SK-N-DZ (cell line): ENCODE data around the gene FABP1. TPM values are rescaled to one million over a fixed set of nuclear protein-coding genes. Genes with fewer than 3 reads are reported as not detected.
A peak's percentile ranks its signal among the peaks of the same experiment; 100 is the strongest.

Source experiments
- DNase-seq: peaks from one replicate; pipeline ENCODE4 v3.0.0-alpha.2; 2015; ENCODE audit warnings: low spot score
- polyA plus RNA-seq, 2 experiments: library from polyadenylated mRNA; depleted of rRNA; stranded (reverse); fragments of >200 nt; gene quantifications; 2 replicates each; pipeline ENCODE4 v1.2.3, GENCODE V29; 2014

Gene FABP1
- polyA plus RNA-seq (2014; cell fraction: cytosol; rRNA removed) = not detected in 2 replicates
- not detected in 2 replicates for polyA plus RNA-seq (2014; cell fraction: nucleus; rRNA removed)

DNA sequence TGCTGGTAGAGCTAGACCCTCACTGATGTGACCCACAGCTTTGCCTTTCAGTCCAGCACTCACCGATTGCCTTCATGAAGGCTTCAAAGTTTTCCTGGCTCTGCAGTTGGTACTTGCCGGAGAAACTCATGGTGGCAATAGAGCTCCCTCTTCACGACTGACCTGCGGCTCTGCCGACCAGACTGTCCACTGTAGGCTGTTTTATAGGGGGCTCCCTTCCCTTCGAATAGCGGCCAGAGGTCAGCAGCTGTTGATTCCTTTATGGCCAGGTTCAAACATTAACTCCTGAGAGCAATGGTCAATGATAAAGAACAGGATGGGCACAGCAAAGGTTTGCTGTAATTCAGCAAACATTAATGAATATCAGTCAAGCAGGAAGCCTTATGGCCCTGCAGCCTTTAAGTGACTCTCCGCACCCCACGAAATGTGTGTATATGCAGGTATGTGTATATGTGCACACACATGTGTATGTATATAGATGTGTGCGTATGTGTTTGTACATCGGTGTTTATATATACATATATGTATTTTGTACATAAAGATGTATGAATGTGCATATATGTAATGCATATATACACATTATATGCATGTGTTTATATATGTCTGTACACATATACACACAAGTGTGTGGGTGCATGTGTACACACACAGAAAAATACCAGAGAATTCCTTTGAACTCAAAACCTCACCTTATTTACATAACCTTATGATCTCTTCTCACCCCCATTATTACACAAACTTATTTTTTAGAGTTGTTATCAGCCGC, at the start of gene FABP1:
TSS of gene FABP1 (minus strand) at position 175 of the 766 bp plus-strand sequence. CDS start at position 130, 45 bp downstream.
- DNase-seq = no peak

DNA sequence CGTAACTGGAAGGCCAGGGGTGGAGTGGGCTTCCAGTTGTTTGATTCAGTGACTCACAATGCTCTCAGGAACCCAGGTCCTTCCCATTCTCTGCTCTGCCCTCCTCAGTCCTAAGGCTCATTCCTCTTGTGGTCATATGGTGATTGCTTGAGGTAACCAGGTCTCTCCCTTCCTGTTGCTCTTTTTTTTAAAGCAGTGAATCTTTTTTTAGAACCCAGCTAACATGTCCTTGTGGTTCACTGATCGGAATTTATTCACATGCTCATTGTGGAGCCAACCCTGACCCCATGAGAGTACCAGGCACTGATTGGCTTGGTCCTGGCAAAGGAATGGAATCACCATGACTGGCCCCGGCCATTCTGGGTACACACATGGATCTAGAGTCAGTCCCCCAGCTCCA, 49.7 kb upstream of the FABP1 start:
- DNase-seq = no peak

DNA sequence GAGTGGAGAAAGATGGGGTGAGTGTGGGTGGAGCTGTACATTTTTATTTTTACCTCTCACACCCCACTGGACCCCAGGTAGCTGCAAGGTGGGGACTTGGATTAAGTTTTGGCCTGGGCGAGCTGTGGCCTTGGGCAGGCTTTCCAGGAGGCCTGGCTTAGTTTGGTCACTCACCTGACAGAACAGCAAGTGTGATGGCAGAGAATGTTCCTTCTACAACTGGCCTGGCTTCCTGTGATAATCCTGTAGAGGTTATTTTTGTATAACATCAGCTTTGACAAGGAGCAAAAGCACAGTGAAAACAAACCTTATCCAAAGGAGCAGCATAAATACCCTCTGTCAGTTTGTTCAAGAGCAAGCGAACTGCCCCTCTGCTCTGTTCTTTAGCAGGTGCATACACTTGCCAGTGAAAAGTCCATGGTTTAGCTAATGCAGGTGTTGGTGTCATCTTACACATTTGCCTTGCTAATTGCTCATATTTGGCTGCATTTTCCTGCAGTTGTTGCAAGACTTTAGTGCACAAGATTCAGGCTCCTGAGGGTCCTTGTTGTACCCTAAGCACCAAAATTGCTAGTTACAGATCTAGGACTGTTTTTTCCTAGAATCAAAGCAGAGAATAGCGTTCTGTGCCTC, 48.6 kb upstream of the FABP1 start:
- DNase-seq = no peak

DNA sequence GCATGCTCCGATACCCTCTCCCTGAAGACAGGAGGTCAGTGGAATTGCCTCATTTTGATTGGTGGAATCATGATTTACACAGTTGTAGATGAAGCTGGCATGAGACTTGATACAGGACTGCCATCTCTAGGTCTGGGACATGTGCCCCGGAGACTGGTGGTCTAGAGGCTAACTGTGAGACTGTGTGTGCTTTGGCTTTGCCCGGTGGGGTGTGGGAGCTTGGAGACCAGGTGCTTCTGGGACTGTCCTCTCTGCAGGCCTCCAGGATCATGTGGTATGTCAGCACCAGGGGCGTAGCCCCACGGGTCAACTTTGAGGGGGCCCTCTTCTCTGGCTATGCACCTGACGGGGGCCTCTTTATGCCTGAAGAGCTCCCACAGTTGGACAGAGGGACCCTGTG, 45.0 kb upstream of the FABP1 start:
- DNase-seq = no peak

DNA sequence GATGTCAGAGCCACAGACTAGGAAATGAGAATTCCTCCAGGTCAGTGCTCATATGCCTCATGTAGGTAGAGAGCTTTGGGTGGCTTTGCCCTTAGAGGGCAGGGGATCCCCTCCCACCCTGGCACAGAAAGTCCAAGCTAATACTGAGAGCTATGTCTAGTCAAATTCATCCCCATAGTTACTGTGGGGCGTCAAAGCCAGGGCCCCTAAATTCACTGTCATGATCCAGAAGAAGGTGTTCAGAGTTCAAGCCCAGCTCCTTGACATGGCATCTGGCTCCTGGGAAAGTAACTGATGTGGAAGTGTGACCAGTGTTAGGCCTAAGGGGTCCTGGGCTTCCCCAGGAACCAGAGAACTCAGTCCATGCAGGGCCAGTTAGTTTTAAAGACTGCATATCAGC, 44.1 kb upstream of the FABP1 start:
- DNase-seq = no peak

DNA sequence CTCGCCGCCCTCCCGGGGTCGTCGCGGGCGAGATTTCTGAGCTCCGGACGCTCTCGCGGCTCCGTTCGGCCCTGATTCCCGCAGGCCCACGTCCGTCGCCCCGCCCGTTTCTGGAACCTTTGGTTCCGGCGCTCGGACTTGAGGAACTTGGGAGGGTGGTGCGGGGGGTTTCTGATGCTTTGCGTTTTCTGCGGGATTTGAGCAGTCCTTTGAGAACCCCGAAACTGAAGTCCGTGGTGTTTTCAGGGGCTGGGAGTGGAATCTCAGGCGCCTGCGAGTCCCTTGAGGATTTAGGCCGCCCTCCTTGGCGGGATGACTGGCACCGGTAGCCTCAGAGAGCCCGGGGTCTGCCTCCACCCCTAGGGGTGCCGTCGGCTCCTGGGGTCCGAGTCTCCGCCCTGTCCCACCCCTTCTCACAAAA, 42.6 kb upstream of the FABP1 start:
- DNase-seq = no peak

DNA sequence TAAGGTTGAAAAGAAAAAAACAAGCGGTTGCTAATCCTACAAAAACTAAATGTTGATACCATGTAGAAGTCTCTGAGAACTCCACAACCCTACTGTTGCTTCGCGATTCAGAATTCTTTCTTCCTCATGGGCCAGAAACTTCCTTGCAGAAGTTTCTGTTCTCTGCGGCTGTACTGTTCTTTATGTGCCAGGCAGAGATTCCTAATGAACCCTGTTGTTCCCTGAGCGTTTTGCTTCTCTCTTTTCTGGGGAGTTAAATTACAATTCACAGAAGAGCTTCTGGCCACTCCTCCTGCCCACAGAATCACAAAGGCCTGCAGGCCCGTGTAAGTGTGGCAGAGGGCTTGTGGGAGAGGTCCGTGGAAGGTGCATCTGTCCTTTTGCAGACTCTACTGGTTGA, 40.5 kb upstream of the FABP1 start:
- no peak for DNase-seq

DNA sequence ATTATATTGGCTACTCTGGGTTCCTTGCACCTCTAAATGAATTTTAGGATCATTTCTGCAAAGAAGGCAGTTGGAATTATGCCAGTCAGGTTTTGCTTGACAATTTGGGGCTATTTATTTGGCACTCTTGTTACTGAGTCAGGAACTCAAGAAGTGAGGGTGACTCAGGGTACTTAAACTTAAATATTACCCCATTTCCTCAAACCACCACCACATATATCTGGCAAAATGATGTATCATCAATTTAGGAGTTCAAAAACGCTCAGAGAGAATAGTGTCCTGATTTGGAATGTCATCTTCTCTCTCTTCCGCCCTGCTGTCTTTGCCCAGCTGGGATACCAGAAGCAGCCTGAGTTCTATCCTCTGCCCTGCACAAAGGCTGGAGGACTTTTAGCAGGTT, 39.9 kb upstream of the FABP1 start:
- DNase-seq = no peak

DNA sequence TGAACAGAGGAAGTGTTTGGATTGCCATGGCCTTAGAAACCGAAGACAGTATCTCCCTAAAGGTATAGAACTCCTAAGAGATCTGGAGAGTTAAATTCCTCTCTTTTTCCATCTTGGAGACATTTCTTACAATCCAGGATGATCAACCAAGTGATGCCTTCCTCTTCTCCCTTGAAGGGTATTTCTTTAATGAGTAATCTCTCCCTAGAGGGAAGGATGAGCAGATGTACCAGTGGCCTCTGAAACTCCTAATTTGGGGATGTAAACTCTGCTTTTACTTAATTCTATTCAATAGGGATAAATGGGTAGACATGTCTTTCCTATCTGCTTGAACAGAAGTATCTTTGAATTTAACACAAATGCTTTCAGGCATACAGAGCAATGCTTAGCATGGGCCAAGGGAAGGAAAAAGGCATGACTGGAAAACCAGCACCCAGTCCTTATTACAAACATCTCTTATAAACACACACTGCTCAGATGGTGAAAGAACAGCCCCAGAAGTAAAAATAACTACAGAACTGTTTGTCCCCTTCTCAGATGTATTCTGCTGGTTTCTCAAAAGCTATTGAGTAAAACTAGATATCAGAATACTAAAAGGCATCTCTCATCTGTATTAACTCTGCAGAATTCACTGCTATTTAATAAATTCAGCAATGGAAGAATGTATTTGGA, 37.6 kb upstream of the FABP1 start:
- DNase-seq = no peak

DNA sequence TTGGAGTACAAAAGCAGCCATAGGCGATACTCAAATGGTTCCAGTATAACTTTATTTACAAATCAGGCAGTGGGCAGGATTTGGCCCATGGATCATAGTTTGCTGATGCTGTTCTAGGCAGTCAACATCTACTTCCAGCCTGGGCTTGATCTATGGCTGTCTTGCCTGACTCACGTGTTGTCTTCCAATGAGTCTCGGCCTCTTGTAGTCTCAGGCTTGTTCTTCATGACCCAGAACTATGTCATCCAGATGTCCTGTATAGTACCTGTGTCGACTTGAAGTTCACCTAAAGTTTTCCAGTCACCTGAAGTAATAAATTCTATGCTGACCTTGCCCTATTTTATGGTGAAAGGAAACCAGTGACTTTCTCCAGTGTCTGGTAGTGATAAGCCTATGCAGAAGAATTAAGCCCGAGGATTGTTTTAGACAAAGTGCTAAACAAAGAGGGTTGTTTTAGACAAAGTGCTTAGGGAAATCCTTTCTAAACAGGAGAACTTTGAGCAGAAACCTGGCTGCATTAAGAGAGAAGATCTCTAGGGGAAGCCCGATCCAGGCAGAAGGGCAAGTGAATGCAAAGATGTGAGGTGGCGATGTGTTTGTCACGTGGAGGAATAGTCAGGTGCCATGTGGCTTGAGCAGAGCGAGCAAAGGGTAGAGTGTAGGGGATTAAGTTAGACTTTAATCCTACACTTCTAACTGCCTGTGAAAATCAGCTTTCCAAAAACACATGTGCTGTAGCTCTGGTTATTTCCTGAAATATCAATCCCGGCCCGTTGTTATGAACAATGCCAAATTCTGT, 33.8 kb upstream of the FABP1 start:
- DNase-seq = no peak

DNA sequence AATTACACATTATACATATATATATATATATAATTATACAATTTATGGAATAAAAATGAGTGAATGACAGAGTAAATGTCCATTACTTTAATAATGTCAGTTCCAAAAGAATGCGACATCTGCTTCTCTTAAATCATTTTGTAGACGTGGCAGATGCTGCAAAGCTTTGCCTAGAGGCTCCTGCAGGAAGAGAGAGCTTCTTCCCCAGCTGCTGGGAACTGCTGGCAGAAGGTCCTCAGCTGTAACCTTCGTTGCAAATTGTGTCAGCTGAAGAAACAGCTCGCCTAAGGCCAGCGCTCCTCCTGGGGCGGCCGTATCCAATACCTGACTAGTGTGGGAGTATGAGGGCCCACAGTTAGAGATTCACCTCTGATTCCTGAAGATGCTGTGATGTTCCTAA, 32.7 kb upstream of the FABP1 start:
- DNase-seq = no peak

DNA sequence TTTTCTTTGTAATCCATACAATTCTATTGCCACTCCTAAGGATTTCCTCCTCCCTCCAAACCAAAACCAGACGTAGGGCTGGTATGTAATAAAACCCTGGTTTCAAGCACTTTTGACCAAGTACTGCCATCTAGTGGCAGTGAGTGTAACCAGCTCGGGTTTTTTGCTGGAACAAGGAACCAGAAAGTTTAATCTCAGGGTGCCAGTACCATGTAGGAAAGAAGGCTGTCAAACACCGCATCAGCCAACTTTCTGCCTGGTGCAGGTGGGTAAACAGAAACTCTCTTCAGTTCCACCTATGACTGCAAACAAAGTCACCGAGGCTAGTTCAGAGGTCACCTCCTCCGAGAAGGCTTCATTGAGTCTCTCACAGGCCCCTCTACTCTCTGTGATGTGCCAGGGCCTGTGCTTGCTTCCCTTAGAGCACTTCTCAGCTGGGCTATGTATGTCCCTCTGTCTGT, 32.1 kb upstream of the FABP1 start:
- DNase-seq = peak; percentile 47

DNA sequence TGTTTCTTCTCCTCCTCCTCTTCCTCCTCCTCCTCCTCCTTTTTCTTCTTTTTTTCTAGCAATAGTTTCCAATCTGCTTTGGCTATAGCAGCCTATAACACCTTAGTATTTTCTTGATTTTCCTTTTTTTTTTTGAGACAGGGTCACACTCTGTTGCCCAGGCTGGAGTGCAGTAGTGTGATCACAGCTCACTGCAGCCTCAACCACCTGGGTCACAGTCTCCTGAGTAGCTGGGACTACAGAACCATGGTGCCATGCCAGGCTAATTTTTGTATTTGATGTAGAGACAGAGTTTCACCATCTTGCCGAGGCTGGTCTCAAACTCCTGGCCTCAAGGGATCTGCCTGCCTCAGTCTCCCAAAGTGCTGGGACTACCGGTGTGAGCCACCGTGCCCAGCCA, 31.6 kb upstream of the FABP1 start:
- no peak for DNase-seq

DNA sequence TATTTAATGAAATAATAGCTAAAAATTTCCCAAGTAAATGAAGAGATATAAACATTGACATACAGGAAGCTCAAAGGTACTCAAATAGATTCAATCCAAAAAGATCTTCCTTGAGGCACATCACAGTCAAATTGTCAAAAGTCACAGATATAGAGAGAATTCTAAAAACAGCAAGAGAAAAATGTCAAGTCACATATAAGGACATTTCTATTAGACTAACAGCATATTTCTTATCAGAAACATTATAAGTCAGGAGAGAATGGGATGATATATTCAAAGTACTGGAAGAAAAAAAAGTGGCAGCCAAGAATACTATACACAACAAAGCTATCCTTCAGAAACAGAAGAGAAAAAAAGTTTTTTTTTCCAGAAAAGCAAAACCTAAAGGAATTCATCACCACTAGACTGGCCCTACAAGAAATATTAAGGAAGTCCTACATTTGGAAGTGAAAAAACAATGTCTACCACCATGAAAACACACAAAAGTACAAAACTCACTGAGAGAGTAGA, 21.1 kb upstream of the FABP1 start:
- DNase-seq = no peak

DNA sequence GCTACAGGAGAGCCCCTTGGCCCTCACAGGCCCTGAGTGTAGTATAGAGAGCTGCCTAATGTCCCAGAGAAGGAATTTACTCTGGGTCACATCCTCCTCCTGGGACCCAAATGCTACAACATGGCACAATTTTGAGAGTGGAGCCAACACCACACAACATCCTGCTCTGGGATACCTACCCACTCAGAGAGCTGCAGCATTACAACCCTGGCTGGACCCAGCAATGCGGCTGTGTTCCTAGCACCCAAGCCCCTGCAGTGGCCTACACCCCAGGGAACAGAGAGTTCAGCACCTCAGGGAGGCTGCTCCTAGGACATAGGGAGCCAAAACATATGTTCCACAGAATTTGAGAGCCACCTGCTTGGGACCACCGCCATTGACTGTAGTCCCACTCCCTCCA, 19.3 kb upstream of the FABP1 start:
- no peak for DNase-seq

DNA sequence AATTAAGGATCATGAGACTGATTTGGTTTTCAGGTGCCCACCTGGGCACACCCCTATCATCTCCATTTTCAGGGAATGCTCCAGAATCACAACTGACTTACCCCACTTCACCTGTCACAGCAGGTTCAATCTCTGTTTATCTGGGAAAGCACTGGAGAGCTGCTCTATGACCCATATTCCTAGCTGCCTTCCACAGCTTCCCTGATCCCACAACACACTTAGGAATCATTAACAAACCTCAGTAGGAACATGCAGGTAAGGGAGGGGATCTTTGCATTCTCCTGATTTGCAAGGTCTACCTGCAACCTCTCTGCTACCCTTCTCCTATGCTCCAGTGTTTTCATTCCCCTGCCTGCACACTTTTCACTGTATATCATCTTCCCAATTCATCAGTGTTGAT, 18.7 kb upstream of the FABP1 start:
- DNase-seq = no peak

DNA sequence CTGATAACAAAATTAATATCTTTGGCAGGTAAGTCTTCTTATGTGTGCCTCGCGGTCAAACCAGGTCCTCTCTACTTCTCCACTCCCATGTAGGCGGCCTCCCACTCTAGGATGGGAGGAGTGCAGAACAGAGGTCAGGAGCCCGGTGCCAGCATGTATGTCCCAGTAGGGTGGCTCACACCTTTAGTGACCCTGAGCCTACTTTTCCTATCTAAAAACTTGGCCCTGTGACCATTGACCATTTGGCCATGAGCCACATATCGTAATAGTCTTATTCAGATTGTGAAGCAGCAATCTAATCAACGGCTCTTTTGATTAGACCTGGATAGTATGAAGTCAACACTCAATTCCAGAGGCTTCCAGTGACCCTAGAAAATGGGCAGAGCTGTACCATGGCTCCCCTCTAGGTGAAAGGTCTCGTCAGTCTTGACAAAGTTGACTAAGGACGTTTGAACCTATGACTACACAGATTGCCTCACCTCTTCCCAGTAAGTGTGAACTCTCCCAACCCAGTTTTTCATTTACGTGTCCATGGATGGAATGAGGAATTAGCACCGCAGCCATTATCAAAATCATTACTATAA, 17.1 kb upstream of the FABP1 start:
- DNase-seq = no peak

DNA sequence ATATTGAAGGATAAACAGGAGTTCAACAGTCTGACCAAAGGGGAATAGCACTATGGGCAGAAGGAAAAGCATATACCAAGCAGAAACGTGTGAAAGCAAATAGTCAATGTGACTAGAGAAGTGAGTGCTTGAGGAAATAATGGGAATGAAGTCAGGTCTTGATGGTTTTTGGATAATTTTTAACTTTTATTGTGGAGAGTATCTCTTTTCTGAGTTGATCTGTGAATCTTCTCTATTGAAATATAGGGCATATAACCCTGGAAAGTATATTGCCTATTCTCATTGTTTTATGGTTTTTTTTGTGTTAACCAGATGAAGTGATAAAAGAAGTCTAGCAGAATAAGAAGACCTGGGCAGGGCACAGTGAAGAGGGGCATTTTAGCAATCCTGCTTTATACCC, 16.4 kb upstream of the FABP1 start:
- no peak for DNase-seq

DNA sequence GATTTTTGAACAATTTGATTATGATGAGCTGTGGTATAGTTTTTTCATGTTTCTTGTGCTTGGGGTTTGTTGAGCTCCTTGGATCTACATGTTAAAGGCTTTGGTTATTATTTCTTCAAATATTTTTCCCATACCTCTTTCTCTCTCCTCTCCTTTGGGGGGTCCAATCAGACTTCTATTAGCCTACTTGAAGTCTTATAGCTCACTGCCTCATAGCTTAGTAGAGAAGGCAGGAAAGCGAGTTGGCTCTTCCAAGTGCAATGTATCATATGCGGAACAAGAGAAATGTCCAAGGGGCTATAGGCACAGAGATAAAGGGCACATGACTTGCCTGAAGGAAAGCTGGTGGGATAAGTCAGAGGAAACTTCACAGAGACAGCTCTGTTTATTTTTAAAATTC, 14.1 kb upstream of the FABP1 start:
- no peak for DNase-seq

DNA sequence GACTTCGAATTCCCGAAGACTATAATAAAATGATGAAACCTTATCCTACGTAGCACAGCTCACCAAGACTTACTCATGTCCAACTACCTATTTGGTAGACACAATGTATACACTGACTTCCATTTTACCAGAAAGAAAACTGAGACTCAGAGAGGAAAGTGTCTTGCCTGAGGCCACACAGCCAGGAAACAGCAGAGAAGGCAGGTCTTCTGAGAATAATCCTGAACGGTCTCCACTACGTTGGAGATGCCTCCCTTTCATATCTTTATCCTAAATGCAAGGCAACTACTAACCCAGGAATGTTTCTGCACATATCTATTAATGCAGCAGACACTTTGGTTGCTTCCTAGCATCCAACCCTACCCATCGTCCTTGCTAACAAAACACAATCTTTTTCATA, 11.9 kb upstream of the FABP1 start:
- DNase-seq = no peak

DNA sequence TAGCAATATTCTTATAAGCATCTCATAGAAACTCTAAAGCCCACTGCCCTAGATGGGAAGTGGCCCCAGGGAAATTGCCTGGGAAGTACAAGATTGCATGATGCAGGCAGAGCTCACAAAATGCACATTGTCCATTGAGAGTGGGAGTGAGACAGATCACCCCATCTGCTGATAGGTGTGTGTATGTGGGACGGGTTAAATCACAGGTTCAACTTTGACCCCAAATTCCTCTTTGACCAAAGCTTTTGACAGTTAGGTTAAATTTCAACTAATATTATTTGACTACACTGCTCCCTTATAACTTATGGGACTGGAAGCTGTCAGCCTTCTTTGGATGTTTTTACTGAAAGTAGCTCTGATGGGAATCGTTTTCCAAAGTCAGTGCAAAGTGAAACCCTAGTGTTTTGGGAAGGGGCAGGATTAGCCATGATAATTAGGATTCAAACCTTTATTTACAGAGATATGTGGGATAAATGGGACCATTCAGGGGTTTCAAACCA, 11.4 kb upstream of the FABP1 start:
- DNase-seq = no peak
